Effector CD8-positive, alpha-beta T cell (primary cell): ENCODE data around the gene ENTHD1.
A peak's percentile ranks its signal among the peaks of the same experiment; 100 is the strongest.
"Not testable (repeated sequence)": the region's sequence is repeated elsewhere in the genome, so short reads cannot be mapped to it uniquely, and the experiment has no call there.

Experiments used
- DNase-seq: peaks from one replicate; lab custom pipeline; 2025; lab: John Stamatoyannopoulos, UW

The ENTHD1 gene

GRCh38 chr22:39851606-39852315 lies 41.8 kb downstream of the ENTHD1 start:
- no peak for DNase-seq

- no peak for DNase-seq
These were observed 46.1 kb downstream of the ENTHD1 start for GRCh38 chr22:39847477-39847876.

- DNase-seq = not testable (repeated sequence)
These were observed 47.0 kb downstream of the ENTHD1 start for GRCh38 chr22:39846539-39846938.

DNA sequence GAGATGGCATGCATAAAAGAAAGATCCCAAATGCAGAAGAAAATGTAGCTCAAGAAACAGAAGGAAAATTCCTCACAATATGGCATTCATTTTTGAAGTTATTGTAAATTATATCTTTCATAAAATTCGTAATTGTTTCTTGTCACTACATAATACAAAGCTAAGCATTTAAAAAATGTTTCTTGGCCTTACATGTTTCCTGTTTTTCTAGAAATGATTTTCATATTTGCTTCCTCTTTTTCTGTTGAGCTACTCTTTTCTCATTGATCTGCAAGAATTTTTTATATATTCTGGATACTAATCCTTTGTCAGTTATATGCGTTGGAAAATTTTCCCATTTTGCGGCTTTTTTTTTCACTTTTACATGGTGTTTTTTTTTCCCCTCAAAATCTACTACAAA lies 48.0 kb downstream of the ENTHD1 start:
- DNase-seq = no peak

DNA sequence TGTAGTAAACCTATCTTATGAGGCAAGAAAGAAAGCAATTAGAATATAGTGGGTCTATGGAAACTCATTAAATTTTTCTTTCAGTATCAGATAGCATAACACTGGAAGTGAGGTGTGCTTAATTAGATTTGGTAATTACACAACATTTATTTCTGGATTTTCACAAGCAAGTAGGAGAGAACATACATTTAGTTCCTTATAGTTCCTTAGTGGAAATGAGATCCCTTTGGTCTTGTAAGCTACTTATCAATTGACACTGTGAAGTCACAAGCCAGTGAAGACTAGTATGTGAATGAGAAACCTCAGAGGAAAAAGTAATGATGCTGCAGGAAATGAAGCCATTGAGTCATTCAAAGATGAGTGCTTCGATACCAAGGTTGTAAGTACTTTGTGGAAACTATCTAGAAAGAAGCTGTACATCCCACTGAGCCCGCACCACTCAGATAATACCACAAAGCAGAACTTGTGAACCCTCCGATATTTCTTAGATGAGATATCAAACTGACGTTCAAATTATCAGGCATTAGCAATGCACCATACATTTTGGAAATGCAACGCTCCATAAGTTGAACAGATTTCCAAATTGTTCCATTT lies 53.5 kb downstream of the ENTHD1 start:
- no peak for DNase-seq

DNA sequence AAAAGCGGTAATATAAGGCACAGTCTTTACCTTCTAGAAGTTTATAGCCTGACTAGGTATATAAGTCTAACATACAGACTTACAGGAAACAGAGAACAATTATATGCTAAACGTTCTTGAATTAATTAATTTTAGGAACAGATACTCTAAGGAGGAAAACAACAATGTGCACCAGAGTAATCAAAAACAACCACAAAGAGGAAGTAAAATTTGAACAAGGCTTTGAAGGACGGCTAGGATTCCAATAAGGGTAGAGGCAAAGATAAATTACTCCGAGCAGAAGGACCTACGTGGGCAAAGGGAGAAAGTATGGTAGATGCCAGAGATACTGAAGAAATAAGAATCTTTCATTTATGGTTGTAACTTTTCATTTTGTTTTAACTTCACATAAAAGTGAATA lies 54.4 kb downstream of the ENTHD1 start:
- no peak for DNase-seq

DNA sequence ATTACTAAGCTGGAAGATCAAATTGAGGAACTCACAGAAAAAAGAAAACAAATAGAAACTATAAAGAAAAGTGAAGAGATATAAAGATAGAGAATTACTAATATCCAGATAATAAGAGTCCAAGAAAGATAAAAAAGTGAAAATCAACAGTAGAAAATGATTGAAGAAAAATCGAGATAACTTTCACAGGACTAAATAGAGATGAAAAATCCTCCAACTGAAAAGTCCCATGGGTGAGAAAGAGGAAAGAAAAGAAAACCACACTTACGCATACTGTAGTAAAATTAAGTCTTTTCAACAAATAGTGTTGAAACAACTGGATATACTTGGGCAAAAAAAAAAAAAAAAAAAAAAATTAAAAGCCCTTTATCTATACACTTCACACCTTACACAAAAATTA lies 60.0 kb downstream of the ENTHD1 start:
- DNase-seq = no peak

- DNase-seq = no peak
These were observed 60.5 kb downstream of the ENTHD1 start for GRCh38 chr22:39833093-39833492.

GRCh38 chr22:39832627-39833074 lies 60.9 kb downstream of the ENTHD1 start:
- no peak for DNase-seq

GRCh38 chr22:39825661-39826102 lies 67.9 kb downstream of the ENTHD1 start:
- DNase-seq = no peak

DNA sequence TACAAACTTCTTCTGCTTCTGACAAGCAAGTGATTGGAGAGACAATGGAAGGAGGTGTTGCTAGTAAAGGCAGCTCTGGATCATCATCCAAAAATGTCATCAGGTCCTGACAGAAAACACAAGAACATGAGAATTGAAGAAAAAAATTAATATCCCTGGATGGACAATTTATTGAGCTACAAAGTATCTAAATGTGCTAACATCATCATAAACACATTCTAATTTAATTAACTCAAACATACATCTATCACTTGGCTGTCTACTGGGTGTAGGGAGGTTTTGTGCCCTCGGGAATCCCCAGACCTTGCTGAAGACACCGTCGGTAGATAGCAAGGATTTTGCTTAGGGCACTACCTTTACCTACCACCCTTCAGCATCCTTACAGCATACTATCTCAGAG lies 72.6 kb downstream of the ENTHD1 start:
- DNase-seq = no peak

DNA sequence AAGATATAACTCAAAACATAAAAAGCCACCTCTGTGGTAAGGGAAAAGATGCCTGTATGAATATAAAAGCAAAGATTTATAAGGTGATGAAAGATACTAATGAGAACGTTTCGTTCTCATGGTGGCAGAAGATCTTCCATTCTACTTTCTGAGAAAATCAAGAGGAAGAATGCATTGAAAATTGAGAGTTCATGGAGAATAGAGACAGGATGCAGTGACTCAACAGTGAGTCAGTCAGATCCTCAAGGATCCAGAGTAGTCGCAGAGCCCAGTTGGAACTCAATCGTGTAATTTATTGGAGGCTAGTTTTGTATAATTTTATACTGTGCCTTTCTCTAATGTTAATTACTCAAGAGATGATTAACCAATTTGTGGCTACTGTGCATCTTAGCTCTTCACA lies 73.3 kb downstream of the ENTHD1 start:
- no peak for DNase-seq

DNA sequence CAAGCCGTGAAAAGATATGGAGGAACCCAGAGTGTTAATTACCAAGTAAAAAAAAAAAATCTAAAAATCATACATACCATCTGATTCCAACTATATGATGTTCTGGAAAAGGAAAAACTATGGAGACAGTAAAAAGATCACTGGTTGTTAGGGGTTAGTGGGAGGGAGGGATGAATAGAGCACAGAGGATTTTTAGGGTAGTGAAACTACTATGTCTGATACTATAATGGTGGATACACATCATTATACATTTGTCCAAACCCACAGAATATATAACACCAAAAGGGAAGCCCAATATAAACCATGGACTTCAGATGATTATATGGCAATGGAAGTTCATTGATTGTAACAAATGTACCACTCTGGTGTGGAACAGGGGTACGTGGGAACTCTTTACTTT lies 74.1 kb downstream of the ENTHD1 start:
- DNase-seq = no peak

DNA sequence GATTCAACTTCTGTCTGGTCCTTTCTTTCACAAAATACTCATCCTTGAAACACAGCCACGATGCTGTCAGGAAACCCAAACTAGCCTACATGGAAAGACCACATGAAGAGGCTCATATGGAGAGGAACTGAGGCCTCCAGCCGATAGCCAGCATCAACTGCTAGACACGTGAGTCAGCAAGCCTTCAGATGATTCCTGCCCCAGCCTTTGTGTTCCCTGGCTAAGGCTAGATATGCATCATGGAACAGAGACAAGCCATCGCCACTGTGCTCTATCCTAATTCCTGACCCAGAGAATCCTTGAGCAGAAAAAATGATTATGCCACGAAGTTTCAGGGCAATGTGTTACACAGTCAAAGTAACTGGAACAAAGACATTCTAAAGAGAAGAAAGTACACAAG lies 75.5 kb downstream of the ENTHD1 start:
- no peak for DNase-seq

DNA sequence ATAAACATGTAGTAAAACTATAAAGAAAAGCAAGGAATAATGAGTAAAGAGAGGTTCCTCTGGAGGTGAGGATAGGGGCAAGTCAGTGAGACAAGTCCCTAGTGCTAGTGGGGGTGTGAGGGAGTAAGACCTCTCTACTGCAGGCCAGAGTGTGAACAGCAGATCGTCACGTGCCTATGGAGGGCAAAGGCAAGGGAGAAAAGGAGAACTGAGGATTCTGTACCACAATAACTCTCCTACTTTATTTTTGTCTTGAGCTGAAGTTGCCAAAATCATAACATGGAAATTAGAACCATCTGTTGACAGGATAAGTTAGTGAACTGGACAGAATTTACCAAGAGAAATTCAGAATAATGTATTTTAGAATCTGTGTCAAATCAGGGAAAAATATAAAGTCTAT lies 77.6 kb downstream of the ENTHD1 start:
- no peak for DNase-seq

- no peak for DNase-seq
These were observed 78.7 kb downstream of the ENTHD1 start for GRCh38 chr22:39814899-39815298.

- no peak for DNase-seq
These were observed 83.6 kb downstream of the ENTHD1 start for GRCh38 chr22:39809772-39810557.

GRCh38 chr22:39808081-39808480 lies 85.5 kb downstream of the ENTHD1 start:
- DNase-seq = peak; percentile 3

DNA sequence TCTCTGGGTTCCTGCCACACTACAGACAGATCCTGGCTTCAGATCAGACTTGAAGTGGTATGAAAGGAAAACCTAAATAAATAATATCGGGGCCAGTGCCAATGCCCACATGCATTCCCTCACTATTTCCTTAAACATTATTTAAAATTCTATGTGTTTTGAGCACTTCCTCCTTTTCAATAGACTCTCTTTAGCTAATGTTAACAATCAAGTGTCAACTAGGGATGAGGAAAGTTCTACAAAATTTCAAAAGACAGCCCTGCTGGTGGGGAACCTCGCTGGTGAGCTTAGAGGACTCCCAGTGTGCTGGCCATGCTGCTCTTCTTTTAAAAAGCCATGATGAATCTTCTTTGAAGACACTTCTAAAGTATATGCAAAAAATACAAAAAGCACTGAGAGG lies 87.5 kb downstream of the ENTHD1 start:
- DNase-seq = no peak

GRCh38 chr22:39805117-39805516 lies 88.4 kb downstream of the ENTHD1 start:
- no peak for DNase-seq

- no peak for DNase-seq
These were observed 90.9 kb downstream of the ENTHD1 start for GRCh38 chr22:39802682-39803081.

DNA sequence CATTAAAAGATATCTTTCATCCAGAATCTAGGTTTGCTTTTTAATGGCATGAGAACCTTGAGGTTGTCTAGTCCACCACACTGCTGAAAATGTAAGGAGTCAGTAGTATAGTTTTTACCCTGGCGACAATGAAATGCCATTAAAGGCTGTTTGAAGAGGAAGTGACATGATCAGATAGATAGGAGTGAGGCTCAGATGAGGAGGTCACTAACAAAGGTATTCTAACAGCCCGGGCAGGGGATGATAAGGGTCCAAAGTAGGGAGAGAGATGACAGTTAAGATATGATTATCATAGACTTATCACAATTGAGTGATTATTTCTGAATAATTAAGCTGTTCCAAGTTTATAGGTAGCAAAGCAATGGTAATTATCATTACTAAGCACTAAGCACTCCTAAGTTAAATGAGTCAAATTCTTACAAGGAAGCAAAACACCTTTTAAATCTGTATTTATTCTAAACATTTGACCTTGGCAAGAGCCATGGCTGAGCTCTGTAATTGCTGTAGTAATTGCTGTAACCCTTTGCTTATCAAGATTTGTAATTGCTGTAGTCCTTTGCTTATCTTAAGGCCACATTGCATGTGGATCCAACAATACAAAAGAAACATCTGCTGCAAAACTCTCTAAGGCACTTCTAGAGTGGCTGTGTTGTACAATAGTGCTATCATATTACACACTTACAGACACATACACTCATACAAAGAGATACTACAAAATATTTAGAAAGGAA lies 92.6 kb downstream of the ENTHD1 start:
- DNase-seq = no peak
